Measurements from ENCODE around the gene LYZL2. TPM values are rescaled to one million over a fixed set of nuclear protein-coding genes. Genes with fewer than 3 reads are reported as not detected.
"Not testable (repeated sequence)": the region's sequence is repeated elsewhere in the genome, so short reads cannot be mapped to it uniquely, and the experiment has no call there.

Gene LYZL2
- total RNA-seq, 1 donor from 2014 or later: not detected

- H3K36me3 ChIP-seq (ENCODE audit: insufficient read depth, low read length); H3K27me3 ChIP-seq (ENCODE audit: insufficient read depth, low read length); H3K79me2 ChIP-seq (ENCODE audit: insufficient read depth, low read length); H4K20me1 ChIP-seq (ENCODE audit: insufficient read depth, low read length); H3K4me1 Mint-ChIP-seq (ENCODE audit: low read depth, unreplicated experiment); H3K4me1 ChIP-seq (ENCODE audit: insufficient read depth, low read length); H3K27ac ChIP-seq (ENCODE audit: low read depth, low read length); H3K36me3 Mint-ChIP-seq (ENCODE audit: low read depth, unreplicated experiment); H3K4me2 ChIP-seq (ENCODE audit: low read length); H2AFZ ChIP-seq (ENCODE audit: low read depth, low read length); H3K9me3 ChIP-seq (ENCODE audit: insufficient read depth, low read depth, low read length); DNase-seq (ENCODE audit: low read depth); H3K27ac Mint-ChIP-seq (ENCODE audit: unreplicated experiment); H3K9ac ChIP-seq (ENCODE audit: low read length); H3K4me3 Mint-ChIP-seq (ENCODE audit: unreplicated experiment); FAIRE-seq; H3K9me3 Mint-ChIP-seq (ENCODE audit: unreplicated experiment); H3K4me3 ChIP-seq (ENCODE audit: insufficient read depth, low read depth, low read length): not testable (repeated sequence)
- peaks cover 13% of the 10 kb centered on the region for H3K27me3 Mint-ChIP-seq (ENCODE audit: low read depth, unreplicated experiment)
Measured at GRCh38 chr10:30626837-30627236, 2.7 kb downstream of the LYZL2 start.

- not testable (repeated sequence) for H3K36me3 ChIP-seq (ENCODE audit: insufficient read depth, low read length); H3K4me3 Mint-ChIP-seq (ENCODE audit: unreplicated experiment); H2AFZ ChIP-seq (ENCODE audit: low read depth, low read length); H3K9me3 ChIP-seq (ENCODE audit: insufficient read depth, low read depth, low read length); H3K4me3 ChIP-seq (ENCODE audit: insufficient read depth, low read depth, low read length); H3K27ac ChIP-seq (ENCODE audit: low read depth, low read length); H4K20me1 ChIP-seq (ENCODE audit: insufficient read depth, low read length); H3K27ac Mint-ChIP-seq (ENCODE audit: unreplicated experiment); H3K9me3 Mint-ChIP-seq (ENCODE audit: unreplicated experiment); FAIRE-seq; H3K36me3 Mint-ChIP-seq (ENCODE audit: low read depth, unreplicated experiment); H3K9ac ChIP-seq (ENCODE audit: low read length); H3K4me1 Mint-ChIP-seq (ENCODE audit: low read depth, unreplicated experiment); H3K27me3 ChIP-seq (ENCODE audit: insufficient read depth, low read length); H3K79me2 ChIP-seq (ENCODE audit: insufficient read depth, low read length); H3K4me2 ChIP-seq (ENCODE audit: low read length); DNase-seq (ENCODE audit: low read depth); H3K4me1 ChIP-seq (ENCODE audit: insufficient read depth, low read length)
- H3K27me3 Mint-ChIP-seq (ENCODE audit: low read depth, unreplicated experiment): peaks cover 13% of the 10 kb centered on the region
Measured at GRCh38 chr10:30626196-30626595, 3.4 kb downstream of the LYZL2 start.

- Mint-ChIP-seq H3K27me3 (ENCODE audit: low read depth, unreplicated experiment) (peaks cover 13% of the 10 kb centered on the region), H3K9me3 (ENCODE audit: unreplicated experiment) (peaks cover 3% of the 10 kb centered on the region), H3K4me3 (ENCODE audit: unreplicated experiment) (no peak overlapping the region), H3K27ac (ENCODE audit: unreplicated experiment) (no peak overlapping the region), H3K36me3 (ENCODE audit: low read depth, unreplicated experiment) (no peaks in the 10 kb centered on the region), H3K4me1 (ENCODE audit: low read depth, unreplicated experiment) (no peaks in the 10 kb centered on the region)
- Histone ChIP-seq H3K4me3 (ENCODE audit: insufficient read depth, low read depth, low read length) (no peak overlapping the region), H4K20me1 (ENCODE audit: insufficient read depth, low read length) (no peaks in the 10 kb centered on the region), H3K4me1 (ENCODE audit: insufficient read depth, low read length) (no peaks in the 10 kb centered on the region), H3K79me2 (ENCODE audit: insufficient read depth, low read length) (no peaks in the 10 kb centered on the region), H3K36me3 (ENCODE audit: insufficient read depth, low read length) (no peaks in the 10 kb centered on the region), H2AFZ (ENCODE audit: low read depth, low read length) (no peak overlapping the region), H3K4me2 (ENCODE audit: low read length) (no peak overlapping the region), H3K27ac (ENCODE audit: low read depth, low read length) (no peak overlapping the region), H3K9ac (ENCODE audit: low read length) (no peak overlapping the region), H3K9me3 (ENCODE audit: insufficient read depth, low read depth, low read length) (no peaks in the 10 kb centered on the region), H3K27me3 (ENCODE audit: insufficient read depth, low read length) (peaks cover 3% of the 10 kb centered on the region)
- peak; percentile 47 for DNase-seq (ENCODE audit: low read depth)
- no peak for FAIRE-seq
- TF ChIP-seq CTCF (IDR thresholded peaks at IDR 0.05; ENCODE audit: insufficient read depth, low read depth, low read length): no peak
- no peak for TF ChIP-seq EZH2 (IDR thresholded peaks at IDR 0.05; ENCODE audit: insufficient read depth, low read length)
Measured at GRCh38 chr10:30625080-30625479, 4.5 kb downstream of the LYZL2 start.

GRCh38 chr10:30619966-30620365 lies 9.6 kb downstream of the LYZL2 start:
- no peaks in the 10 kb centered on the region for H3K4me1 Mint-ChIP-seq (ENCODE audit: low read depth, unreplicated experiment)
- Histone ChIP-seq H2AFZ (ENCODE audit: low read depth, low read length) (no peak overlapping the region), H3K9ac (ENCODE audit: low read length) (no peak overlapping the region), H3K4me3 (ENCODE audit: insufficient read depth, low read depth, low read length) (no peak overlapping the region), H3K79me2 (ENCODE audit: insufficient read depth, low read length) (no peaks in the 10 kb centered on the region), H3K4me1 (ENCODE audit: insufficient read depth, low read length) (no peaks in the 10 kb centered on the region), H3K27me3 (ENCODE audit: insufficient read depth, low read length) (no peaks in the 10 kb centered on the region), H4K20me1 (ENCODE audit: insufficient read depth, low read length) (no peaks in the 10 kb centered on the region), H3K36me3 (ENCODE audit: insufficient read depth, low read length) (no peaks in the 10 kb centered on the region), H3K4me2 (ENCODE audit: low read length) (no peak overlapping the region), H3K9me3 (ENCODE audit: insufficient read depth, low read depth, low read length) (no peaks in the 10 kb centered on the region), H3K27ac (ENCODE audit: low read depth, low read length) (no peak overlapping the region)
- H3K9me3 Mint-ChIP-seq (ENCODE audit: unreplicated experiment): peaks cover 2% of the 10 kb centered on the region
- FAIRE-seq: no peak
- H3K27ac Mint-ChIP-seq (ENCODE audit: unreplicated experiment): no peak overlapping the region
- H3K4me3 Mint-ChIP-seq (ENCODE audit: unreplicated experiment): no peak overlapping the region
- no peak for DNase-seq (ENCODE audit: low read depth)
- TF ChIP-seq EZH2 (IDR thresholded peaks at IDR 0.05; ENCODE audit: insufficient read depth, low read length) (no peak), CTCF (IDR thresholded peaks at IDR 0.05; ENCODE audit: insufficient read depth, low read depth, low read length) (no peak)
- H3K27me3 Mint-ChIP-seq (ENCODE audit: low read depth, unreplicated experiment): no peaks in the 10 kb centered on the region
- no peaks in the 10 kb centered on the region for H3K36me3 Mint-ChIP-seq (ENCODE audit: low read depth, unreplicated experiment)
